ENCODE measurements around the gene COL18A1.

Gene COL18A1

DNA sequence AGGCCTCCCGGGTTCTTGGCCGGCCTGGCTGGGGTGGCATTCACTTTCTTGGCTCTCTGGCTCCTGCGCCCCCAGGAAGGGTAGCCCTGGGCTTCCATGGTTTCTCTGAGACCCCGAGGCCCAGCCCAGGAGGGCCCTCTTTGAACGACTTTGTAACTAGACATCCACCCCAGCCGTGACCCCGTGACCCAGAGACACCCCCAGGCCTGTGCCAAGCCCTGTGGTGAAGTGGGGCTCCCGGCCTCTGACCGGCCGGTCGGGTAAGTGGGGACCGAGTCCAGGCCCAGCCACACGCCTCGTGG is 64.0 kb downstream of the COL18A1 start:
- DNase-seq (ENCODE audit: low spot score) = no peak

DNA sequence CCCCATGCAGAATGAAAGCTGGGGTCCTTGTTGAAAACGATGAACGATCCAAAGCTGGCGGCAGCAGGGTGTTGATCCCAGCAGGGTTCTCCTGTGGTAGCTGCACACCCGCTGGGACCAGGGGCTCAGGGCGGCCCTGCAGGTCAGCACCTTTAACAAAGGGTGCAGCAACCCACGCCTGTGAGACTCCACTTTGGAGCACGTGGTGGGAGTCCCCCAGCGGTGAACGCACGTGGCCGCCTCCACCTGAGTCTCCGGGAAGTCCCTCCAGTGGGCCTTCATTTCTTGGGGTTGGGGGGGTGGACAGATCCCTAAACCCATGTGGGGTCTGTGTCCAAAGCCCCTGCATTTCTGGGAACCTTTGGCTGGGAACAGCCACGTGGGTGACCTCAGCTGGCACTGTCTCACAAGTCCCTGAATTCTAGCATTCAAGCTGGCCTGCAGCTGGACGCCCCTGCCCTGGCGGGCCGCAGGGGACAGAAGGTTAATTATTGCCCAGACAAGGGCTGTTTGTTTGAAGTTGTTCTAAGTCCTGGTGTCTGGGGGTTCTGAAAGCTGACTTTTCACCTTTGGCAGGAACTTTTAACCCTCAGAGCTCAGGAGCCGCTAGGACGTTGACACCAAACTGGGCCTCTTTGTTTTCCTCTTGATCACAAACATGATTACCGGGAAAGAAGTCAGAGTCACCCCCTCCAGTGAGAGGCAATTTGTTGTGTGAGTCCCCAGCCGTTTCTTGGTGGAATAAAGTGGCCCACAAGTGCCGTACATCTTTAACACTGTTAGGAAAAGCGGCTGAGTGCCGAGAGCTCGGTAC is 64.5 kb downstream of the COL18A1 start:
- peak; percentile 86 for DNase-seq (ENCODE audit: low spot score)

DNA sequence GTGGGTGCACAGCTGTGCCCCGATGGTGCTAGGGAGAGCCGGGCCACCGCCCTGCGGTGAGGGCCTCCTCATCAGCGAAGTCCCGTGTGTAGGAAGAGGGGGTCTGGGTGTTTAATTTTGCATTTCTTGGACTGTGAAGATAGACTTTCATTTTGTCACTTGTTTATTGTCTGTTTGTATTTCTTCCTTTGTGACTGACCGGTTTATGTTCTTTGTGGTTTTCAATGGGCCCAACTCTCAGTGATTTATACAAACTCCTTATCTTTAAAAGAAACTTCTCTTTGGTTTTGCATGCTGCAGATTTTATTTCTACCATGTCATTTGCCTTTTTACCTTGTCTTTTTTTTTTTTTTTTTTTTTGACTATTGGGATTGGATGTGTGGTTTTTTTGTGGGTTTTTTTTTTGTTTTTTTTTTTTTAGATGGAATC is 65.1 kb downstream of the COL18A1 start:
- DNase-seq (ENCODE audit: low spot score) = no peak

DNA sequence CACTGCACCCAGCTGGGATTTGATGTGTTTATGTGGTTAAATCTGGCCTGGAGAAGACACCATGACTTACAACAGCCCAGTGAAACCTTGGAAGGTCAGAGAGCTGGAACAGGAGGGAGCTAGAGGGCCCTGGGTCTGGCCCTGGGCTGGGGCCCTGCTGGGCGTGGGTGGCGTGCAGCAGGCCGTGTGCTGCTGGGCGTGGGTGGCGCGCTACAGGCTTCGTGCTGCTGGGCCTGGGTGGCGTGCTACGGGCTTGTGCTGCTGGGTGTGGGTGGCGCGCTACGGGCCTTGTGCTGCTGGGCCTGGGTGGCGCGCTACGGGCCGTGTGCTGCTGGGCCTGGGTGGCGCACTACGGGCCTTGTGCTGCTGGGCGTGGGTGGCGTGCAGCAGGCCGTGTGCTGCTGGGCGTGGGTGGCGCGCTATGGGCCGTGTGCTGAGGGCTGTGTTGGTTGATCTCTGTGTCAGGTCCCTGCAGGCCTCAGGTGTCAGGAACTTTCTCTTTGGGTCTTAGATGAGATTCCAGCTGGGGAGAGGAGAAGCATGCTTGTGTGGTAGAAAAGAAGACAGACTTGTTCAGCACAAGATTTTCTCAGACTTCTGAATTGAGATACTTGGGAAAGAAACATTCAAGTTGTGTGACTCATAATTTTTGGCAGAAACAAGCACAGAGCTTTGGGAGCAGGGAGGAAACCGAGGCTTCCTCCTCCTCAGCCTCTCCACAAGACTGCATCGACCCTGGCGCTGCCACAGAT is 66.0 kb downstream of the COL18A1 start:
- DNase-seq (ENCODE audit: low spot score) = no peak

DNA sequence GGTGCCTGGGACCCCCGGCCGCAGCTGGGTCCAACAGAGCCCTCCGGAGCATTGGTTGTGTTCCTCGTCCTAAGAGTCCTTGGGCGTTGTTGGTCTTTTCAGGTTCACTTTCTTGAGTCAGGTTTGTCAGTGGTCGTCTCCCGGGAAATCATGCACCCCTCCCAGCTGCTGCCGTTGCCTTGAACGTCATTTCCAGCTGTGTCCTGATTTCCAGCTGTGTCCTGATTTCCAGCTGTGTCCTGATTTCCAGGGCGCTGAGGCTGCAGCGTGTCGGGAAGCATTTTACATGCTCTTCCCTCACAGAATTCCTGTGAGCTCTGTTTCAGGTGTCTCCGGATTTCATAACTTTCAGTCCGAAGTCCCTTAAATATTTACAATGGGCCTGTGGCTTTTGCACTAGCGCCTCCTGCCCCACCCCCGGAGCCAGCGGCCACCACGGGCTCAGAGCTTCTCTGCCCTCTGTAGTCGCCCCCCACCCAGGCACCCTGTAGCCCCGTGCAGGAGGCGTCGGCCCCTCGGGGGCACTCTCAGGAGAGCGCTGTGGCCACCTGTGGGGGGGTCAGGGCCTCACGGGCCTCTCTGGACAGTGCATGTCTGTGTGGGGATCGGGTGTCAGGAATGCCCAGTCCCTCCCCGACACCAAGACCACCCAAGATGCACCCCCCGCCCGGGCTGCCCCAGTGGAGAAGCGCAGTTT is 66.7 kb downstream of the COL18A1 start:
- DNase-seq (ENCODE audit: low spot score) = peak; percentile 84

DNA sequence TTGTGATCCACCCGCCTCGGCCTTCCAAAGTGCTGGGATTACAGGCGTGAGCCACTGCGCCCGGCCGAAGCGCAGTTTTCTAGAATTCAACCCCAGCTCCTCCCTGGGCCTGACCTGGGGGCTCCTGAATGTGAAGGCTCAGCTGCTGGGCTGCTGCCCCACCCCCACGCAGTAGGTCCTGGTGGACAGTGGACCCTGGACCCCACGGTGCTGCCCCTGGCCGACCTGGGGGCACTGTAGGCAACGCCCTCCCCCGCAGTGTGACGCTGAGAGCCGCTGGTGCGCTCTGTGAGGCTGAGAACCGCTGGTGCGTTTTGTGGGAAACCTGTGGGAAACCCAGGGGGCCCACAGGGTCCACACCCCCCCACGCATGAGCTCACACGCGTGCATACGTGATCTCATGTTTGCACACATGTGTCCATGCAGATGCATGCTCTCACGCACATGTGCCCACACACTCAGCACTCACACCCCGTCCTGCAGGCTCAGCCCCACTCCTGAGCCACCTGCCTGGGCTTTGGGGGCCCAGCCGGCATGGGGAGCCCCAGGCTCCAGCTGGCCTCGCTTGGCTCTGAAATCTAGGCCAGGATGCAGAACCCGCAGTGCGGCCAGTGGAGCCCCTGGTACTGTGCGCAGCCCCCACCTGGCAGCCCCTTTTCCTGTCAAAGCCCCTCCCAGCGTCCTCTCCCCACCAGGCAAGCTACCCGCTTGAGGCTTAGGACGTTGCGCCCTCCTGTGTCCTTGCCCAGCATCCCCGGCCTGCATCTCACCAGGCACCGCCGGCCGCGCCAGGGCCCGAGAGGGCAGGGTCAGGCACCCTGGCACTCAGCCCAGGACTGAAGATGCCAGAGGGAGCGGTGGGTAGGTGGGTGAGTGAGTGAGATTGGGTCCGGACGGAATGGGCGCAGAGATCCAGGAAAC is 67.7 kb downstream of the COL18A1 start:
- peak; percentile 56 for DNase-seq (ENCODE audit: low spot score)

DNA sequence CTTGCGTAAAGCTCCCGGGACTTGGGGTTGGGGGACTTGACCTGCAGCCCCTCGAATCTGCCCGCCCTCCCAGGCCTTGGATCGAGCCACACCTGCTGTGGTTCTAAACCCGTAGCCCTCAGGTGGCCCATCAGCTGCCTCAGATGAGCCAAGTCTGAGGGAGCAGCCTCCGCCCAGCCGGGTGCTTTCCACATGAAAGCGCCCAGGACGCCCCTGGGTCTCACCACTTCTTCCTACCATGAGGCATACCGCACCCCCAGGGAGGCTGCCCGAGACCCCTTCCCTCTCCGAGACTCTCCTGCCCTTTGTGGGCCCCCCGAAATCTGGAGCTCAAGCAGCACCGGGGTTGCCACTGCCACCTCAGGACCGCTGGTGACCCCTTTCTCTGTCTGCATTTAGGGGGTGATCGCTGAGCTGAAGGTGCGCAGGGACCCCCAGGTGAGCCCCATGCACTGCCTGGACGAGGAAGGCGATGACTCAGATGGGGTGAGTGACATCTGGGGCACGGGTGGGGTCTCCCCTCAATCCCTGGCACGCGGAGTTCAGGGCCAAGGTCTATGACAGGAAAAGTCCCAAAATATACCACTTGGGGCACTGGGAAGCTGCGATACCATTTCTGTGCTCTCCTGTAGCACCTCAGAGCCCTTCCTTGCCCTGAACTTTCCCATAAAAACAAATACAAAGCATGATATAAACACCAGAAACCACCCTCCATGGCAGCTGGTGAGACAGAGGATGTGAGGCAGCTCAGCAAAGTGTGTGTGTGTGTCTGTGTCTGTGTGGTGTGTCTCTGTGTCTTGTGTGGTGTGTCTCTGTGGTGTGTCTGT is 68.7 kb downstream of the COL18A1 start:
- DNase-seq (ENCODE audit: low spot score) = no peak

DNA sequence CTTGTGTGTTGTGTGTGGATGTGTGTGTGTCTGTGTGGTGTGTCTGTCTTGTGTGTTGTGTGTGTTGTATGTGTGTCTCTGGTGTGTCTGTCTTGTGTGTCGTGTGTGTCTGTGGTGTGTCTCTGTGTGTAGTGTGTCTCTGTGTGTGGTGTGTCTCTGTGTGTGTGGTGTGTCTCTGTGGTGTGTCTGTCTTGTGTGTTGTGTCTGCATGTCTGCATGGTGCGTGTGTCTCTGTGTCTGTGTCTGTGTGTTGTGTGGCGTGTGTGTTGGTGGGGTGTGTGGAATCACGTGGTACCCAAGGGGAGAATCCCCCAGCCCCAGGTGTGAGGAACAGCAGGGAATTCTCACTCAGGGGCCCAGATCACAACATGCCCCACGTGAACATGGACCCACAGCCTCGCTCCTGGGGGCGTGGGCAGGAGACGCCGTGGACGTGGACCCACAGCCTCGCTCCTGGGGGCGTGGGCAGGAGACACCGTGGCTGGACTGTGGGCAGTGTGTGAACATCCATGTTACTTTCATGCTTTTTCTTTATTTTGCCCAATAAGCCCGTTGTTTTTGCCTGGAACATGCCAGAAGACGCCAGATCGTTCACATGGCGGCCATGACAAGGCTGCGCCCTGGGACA is 69.5 kb downstream of the COL18A1 start:
- DNase-seq (ENCODE audit: low spot score) = no peak

DNA sequence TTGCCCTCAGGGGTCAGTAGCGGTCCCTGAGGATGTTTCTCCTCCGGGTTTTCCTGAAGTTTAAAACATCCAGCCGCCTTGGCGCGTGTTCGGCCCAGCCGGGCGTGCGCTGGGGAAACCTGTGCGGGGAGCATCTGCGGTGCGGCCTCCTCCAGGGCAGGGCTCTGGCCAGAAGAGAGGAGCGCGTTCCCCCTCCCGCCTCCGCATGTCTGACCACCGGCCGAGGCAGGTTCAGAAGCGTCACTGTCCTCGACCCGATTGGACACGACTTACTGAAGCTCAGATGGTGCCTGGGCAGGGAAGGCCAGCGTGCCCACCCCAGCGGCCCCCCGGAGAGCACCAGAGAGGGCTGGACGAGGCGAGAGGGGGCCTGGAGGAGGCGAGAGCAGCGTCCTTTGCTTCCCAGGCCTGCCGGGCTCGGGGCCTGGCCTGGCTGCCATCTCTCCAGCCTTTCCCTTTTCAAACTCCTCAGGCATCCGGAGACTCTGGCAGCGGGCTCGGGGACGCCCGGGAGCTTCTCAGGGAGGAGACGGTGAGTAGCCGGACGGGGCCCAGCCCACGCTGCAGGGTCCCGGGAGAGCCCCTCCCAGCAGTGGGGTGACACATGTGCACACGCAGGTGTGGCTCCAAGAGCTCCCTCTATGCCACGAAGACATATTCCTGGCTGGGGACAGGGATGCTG is 70.2 kb downstream of the COL18A1 start:
- no peak for DNase-seq (ENCODE audit: low spot score)

DNA sequence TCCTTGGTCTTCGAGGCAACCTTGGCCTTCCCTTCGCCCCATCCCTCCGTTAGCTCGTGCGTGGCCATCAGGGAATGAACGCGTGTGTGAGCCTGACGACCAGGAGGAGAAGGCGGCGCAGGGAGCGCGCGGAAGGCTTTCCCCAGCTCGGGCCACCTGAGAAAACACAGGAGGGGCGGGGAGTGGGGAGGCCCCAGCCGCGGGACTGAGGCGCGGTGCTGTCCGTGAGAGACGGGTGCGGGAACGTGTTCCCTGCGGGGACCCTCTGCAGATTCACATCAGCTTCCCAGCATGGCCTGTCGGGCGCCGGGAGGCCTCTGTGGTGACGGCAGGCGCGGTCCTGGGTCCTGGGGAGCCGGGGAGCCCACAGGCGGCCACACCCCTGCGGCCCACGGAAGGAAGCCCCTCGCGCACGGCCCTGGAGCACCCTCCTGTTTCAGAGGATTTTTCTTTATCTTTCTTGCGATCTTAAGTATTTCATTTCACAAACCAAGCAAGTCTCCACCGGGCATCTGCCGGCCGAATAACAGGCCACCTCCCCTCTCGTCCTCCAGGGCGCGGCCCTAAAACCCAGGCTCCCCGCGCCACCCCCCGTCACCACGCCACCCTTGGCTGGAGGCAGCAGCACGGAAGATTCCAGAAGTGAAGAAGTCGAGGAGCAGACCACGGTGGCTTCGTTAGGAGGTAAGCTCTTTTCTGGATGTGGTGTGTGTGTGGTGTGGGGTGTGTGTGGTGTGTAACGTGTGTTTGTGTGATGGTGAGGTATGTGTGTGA is 71.0 kb downstream of the COL18A1 start:
- no peak for DNase-seq (ENCODE audit: low spot score)

DNA sequence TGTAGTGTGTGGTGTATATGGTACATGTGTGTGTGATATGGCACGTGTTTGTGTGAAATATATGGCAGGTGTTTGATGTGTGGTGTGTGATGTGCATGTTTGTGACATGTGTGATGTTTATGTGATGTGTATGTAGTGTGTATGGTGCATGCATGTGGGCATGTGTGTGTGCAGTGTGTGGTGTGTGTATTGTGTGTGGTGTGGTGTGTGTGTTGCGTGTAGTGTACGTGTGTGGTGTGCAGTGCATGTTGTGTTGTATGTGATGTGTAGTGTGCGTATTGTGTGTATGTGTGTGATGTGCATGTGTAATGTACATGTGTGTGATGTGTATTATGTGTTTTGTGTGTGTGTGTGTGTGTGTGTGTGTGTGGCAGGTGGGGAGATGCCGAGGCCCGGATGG is 71.6 kb downstream of the COL18A1 start:
- DNase-seq (ENCODE audit: low spot score) = no peak

DNA sequence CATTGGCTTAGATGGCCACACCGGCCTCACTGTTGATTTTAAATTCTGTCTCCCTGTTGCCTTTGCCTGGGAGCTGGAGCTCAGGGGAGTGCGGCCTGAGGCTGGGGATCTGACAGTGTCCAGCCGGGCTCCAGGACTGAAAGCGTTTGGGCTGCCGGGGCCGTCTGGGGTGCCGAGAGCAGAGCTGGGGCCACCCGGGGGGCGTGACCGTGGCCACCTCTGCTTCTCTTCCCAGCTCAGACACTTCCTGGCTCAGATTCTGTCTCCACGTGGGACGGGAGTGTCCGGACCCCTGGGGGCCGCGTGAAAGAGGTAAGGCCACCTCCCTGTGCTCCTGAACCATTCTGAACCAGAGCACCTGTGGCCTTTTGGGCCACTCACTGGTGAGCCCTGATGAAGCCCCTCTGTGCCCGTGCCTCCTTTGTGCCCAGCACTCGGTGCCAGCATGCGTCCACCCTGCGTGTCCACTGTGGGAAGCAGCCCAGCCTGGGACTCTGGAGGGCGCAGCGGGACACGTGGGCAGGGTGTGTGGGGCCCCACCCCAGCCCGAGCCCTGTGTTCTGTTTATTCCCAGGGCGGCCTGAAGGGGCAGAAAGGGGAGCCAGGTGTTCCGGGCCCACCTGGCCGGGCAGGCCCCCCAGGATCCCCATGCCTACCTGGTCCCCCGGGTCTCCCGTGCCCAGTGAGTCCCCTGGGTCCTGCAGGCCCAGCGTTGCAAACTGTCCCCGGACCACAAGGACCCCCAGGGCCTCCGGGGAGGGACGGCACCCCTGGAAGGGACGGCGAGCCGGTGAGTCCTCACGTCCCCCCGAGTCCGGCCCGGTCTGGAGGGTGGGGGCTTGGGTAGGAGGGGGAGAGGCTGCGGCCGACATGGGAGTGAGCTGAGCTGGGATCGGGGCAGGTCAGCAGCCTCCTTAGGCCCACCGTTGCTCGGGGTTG is 72.5 kb downstream of the COL18A1 start:
- no peak for DNase-seq (ENCODE audit: low spot score)

DNA sequence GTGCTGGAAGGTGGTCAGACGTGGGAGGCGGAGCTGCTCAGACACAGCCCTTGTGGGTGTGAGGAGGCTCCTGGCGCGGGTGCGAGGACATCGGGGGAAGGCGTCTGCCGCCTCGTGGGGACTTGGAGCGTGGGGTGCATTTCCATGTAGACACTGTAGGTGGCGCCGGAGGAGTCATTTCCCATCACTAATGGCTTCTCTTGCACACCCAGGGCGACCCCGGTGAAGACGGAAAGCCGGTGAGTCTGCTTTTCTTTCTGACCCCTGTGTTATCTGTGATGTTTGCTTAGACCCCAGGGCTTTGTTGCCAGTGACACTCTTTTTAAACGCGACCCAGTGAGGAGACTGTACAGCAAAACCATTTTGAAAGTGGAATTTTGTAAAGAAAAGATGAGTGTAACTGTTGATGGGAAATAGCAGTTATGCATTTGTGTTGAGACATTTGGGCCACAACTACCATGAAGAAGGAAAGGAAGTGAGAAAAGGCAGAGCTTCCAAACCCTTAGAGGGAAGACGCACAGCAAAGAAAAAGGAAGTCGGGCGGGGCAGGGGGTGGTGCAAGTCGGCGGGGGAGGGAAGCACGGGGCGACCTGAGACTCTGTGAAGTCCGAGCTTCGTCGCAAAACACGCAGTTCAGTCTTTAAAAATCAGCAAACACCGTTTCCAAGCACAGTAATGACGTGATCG is 73.3 kb downstream of the COL18A1 start:
- DNase-seq (ENCODE audit: low spot score) = peak; percentile 79

DNA sequence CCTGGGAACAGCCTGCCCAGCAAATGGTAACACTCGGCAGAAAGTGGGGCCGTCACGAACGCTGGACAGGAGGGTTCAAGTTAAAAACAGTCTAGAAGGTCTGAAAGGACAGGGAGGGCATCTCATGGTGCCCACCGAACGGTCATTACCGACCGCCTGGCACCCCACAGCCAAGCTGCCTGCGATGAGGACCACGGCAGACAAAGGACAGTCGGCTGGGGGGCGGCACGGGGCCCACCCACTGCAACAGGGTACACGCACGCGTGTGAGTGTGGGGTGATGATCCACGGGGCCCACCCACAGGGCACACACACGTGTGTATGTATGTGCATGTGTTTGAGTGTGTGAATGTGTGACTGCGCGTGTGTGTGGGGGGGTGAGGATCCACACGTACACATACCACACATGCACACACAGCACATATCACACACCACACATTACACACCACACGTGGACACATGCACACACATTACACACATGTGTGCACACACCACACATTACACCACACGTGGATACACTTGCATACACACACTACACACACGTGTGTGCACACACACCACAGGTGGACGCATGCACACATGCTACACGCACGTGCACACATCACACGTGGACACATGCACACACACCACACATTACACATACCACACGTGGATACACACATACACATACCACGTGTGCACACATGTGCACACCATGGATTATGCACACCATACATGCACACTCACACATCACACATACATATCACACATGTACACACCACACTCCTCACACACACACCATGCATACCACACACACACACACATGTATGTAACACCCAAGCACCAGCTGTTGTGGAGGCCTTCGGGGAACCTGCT is 74.1 kb downstream of the COL18A1 start:
- no peak for DNase-seq (ENCODE audit: low spot score)

DNA sequence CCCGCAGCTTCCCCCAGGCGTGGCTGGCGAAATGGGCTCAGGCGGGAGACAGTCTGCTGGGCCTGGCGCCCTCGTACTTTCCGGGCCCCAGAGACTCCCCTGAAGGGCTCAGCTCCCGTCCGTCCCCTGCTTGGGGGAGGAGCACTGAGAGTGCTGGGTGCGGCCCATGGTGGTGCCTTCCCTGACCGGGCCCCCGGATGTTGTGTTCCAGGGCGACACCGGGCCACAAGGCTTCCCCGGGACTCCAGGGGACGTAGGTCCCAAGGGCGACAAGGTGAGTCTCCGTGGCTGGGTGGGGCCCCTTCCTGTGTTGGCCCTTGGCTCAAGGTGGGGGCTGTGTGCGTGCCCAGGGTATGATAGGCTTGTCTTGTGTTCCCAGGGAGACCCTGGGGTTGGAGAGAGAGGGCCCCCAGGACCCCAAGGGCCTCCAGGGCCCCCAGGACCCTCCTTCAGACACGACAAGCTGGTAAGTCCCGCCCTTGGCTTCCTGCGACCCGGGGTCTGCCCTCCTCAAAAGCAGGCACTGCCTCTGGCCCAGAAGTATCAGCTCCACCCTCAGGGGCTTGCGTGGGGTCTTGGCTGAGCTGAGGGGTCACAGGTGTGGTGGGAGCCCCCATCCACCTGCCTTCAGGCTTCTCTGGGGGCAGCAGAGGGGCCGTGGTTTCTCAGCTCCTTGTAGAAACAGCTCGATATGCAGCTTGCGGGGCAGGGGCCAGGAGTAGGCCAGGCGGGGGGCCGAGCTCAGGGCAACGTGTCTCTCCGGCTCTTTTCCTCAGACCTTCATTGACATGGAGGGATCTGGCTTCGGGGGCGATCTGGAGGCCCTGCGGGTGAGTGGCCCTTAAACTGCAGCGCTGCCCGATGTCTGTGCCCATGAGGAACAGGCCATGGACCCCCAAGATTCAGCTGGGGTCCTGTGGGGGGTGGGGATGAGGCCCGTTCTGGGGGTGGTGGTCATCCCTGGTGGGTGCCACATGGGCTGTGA is 75.0 kb downstream of the COL18A1 start:
- DNase-seq (ENCODE audit: low spot score) = no peak
